A172 (cell line): ENCODE data around the gene MRPL20. TPM values are rescaled to one million over a fixed set of nuclear protein-coding genes. Genes with fewer than 3 reads are reported as not detected.
A peak's percentile ranks its signal among the peaks of the same experiment; 100 is the strongest.
"Not testable (repeated sequence)": the region's sequence is repeated elsewhere in the genome, so short reads cannot be mapped to it uniquely, and the experiment has no call there.

Experiments
- DNase-seq: peaks from one replicate; pipeline ENCODE4 v3.0.0-alpha.2; 2015; ENCODE audit warnings: low spot score
- total RNA-seq: library from RNA; depleted of rRNA; stranded (reverse); fragments of >200 nt; shearing (Covaris generic); gene quantifications from 2 replicates; pipeline ENCODE4 v1.2.3, GENCODE V29; 2014

Gene MRPL20
- total RNA-seq, 1 experiment from 2014 or later, result 151 TPM

DNA sequence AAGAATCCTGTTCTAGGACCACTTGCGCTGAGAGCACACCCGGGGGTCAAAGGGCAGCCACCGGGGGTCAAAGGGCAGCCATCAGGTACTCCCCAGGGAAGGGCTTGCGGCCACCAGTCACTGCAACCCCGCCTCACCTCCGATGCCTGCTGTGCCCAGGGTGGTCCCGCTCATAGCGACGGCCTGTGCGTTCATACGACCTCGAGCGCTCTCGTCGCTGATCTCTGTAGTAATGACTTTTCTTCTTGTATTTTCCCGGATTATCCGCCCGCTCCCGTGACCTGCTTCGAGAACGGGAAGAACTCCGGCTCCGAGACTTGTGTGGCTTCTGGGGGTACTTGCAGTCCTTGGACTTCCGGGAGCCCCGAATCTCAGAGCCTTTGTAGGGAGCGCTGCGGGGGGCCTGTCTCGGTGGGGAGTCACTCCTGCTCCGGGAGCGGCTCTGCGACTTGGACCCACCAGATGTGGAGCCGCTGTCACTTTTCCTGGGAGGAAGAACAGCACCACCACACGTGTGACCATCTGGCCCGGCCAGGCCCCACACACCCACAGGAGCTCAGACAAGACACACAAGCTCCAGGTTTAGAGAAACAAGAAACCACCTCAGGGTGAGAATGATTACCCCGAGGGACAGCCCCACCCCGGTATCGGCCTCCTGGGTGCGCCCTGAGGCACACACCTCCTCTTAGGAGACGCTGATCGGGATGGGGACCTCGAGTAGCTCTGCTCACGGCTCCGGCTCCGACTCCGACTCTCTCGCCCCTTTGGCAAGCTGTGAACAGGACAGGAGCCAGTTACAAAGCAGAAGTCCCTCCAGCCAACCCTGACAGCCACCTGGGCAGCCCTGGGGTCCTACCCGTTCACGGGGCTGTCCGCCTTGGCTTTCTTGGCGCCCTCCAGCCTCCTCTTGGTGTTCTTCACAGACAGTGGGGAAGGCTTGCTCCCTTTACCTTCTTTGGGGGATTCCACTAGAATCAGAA lies 19.7 kb downstream of the MRPL20 start:
- DNase-seq, result no peak

GRCh38 chr1:1385931-1386330 lies 21.2 kb downstream of the MRPL20 start:
- no peak for DNase-seq

GRCh38 chr1:1385339-1385738 lies 21.8 kb downstream of the MRPL20 start:
- DNase-seq, result not testable (repeated sequence)

DNA sequence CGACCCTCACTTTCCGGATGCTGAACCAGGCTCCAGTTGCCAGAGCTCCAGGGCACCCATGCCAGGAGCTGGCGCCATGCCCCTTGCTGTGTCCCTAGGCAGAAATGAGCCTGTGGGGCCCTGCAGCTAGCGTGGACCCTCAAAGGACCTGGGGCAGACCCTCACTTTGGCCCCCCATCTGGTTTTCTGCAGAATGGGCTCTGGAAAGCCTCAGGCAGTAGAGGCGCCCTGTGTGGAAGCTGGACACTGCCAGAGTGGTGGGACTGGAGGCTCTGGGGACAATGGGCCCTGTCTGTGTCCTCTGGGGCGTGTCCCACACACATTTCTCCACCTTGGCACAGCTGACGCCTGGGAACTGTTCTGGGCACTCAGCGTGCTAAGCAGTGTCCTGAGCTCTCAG lies 25.8 kb downstream of the MRPL20 start:
- no peak for DNase-seq

DNA sequence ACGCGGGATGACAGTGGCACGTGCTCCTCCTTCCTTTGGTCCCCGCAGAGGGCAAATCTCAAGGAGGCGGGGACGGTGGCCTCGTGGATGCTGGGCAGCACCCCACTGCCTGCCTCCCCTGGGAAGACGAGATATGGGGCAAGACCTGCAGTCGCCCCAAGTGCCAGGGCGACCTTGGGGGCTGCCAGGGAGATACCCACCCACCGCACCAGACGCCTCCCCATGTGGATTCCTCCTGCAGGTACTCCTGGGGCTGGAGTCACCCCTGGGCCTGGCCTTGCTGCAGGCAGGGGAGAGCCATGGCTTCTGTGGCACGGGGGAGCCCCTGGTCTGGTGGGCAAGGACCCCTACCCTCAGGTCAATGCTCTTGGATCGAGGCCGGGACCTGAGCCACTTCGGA lies 26.2 kb downstream of the MRPL20 start:
- no peak for DNase-seq

- no peak for DNase-seq
Observed at GRCh38 chr1:1377540-1378205, 29.4 kb downstream of the MRPL20 start.

- DNase-seq, result no peak
Observed at GRCh38 chr1:1376551-1377226, 30.4 kb downstream of the MRPL20 start.

DNA sequence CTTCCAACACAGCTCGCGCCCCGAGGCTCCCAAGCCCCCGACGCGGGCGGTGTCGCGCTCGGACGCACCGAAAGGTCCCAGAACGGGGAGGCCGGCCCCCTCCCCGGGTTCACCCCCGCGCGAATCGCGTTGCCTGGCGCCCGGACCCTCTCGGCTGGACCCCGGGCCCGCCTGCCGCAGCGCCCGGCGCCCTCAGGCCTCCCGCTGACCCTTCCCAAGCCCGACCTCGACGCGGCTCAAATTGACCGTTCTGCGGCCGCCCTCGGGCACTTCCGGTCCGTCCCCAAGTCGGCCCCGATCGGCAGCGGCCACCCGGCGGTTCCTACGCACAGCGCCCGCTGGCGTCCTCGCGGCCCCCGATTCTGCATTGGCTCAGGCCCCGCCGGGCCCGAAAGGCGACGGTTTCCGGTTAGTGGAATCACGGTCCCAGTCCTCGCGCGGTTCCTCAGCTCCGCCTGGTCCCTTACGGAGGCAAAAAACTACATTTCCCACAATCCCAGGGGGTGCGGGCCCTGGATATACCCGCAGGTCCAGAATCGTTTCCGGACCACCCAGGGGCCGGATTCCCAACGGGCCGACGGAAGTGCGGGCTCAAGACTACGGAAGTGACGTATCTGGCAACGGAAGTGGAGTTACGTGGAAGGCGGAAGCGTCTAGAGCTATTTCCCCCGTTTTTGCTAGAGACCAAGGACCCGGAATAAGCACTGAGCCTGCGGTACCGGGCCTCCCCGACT lies 32.0 kb downstream of the MRPL20 start, which contains the start of gene AURKAIP1:
Gene AURKAIP1 (minus strand): TSS at position 279 of the 734 bp plus-strand sequence. CDS start 451 bp downstream, outside the sequence.
- DNase-seq, result peak; percentile 95

DNA sequence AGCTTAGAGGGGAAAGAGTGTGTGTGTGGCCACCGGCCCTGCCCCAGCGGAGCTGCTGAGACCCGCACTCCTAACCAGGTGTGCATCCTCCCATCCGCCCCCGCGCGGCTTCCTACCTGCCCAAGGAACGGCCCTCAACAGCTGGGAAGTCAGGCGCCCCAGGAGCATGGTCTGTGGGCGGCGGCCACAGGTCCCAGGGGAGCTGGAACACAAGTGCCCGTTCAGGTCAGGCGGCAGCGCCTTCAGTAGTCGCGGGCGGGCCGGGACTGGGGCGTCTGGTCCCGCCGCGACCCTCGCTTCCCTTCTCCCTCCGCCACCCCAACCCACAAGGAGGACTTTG lies 32.5 kb downstream of the MRPL20 start:
- DNase-seq, result no peak

GRCh38 chr1:1373815-1374588 lies 33.1 kb downstream of the MRPL20 start:
- DNase-seq, result no peak

DNA sequence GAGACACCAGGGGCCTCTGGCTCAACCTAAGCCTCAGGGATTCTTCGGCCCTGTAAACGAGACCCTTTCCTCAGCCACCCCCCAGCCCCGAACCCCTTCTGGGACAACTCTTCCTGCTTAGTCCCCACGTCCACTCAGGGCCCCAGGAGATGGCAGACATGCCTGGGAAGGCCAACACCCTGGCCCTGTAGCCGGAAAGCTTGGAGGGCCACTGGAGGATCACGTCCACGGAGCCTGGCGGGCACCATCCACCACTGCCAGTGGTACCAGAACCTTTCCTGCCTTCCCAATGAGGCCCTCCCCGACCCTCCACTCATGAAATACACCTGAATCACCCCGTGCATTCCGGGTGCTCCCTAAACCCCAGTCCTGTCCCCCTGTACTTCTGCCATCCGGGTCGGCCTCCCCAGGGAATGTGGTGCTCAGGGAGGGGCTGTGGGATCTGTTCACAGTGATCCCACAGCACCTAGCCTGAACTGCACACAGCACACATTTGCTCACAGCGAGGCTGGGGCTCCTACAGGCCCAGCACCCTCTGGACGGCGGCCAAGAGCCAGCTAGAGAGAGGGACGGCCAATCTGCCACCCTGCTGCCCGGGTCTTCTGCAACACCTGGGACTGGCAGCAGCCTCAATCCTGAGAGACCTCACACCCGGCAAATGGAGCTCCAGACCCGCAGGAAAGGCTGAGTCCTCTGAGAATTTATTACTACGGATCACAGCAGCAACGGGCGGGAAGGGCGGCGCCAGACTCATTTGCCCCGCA lies 33.9 kb downstream of the MRPL20 start:
- DNase-seq, result no peak

DNA sequence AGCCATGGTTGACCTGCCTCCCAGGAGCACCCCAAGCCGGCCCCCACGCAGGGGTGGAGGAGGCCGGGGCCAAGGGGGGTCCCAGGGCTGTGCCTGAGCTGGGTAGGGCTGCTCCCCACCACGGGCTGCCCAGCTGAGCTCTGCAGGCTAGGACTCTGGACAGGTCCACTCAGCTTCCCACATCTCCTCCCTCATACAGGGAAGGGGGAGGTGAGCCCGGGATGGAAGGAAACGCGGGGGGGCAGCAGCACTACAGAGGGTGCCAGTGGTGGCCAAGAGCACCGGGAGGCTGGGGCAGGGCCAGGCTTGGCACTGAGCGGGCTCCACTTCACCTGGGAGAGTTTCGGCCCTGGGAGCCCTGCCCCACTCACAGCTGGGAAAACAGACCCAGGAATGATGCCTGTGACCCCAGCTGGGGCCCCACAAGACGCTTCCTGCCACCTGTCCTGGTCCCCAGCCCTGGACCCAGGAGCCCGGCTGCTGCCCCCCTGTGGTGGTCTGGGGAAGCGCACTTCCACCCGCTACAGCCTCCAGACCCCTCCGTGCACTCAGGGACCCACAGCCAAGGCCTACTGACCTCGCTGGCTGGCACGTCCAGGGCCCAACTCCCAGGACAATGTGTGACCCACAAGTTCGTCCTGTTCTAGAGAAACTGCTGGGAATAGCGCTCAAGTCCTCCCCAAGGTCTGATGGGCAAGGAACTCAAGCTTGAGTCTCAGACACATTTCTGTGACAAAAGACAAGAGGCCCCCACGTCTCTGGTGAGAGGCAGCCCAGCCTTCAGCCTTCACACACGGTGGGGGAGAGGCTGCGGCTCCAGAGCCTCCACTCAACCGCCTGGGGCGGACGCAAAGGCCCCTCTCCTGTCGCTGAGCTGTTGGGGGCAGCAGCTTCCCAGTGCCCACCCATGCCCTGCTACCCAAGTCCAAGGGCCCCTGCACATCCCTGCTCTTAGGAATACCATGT lies 35.1 kb downstream of the MRPL20 start:
- DNase-seq, result no peak

DNA sequence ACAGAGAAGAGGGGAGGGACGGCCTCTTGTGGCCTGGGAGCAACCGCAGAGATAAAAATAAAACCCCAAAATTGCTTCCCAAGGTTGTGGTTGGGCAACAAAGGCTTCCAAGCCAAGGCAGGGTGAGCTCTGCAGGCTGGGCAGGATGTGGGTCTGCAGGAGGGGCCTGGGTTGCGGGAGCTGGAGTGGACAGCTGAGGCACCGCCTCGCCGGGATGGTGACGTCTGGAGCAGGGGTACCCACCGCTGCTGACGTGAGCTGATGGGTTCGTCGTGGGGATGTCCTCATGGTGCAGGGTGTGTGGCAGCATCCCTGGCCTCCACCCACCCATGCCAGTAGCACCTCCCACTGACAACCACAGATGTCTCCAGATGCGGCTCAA lies 35.7 kb downstream of the MRPL20 start:
- DNase-seq, result no peak

DNA sequence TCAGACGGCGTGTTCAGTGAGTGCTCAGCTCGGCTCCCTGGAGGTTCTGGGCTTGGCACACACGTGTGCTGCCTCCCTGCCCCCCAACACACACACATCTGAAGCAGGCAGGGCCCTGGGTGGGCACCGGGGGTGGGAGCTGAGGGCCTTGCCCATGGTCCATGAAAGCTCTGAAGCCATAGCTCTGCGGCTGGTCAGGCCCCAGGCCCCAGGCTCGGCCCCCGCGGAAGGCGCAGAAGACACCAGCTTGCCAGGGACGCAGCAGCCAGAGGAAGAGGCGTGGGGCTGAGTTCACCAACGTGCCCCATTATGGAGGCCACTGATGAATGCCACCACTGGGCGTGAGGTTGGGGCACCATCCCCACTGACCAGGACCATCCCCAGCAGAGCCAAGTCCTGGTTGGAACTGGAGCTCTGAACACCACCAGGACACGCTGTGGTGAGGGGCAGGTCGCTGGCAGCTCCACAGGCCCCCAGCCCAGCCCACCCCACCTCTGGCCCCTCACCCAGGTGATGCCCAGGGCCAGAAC lies 36.3 kb downstream of the MRPL20 start:
- no peak for DNase-seq

GRCh38 chr1:1370094-1370493 lies 37.0 kb downstream of the MRPL20 start:
- DNase-seq, result not testable (repeated sequence)

GRCh38 chr1:1367315-1367714 lies 39.8 kb downstream of the MRPL20 start:
- DNase-seq, result no peak

DNA sequence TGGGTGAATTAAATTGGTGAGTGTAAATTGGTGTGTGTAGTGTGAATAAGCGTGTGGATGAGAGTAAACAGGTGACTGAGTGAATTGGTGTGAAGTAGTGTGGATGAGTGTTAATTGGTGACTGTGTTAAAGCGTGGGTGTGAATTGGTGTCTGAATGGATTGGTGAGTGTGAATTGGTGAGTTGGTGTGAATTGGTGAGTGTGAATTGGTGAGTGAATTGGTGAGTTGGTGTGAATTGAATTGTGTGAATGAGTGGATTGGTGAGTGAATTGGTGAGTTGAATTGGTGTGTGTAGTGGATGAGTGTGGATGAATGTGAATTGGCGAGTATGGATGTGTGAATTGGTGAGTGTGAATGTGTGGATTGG lies 40.4 kb downstream of the MRPL20 start:
- DNase-seq, result no peak

DNA sequence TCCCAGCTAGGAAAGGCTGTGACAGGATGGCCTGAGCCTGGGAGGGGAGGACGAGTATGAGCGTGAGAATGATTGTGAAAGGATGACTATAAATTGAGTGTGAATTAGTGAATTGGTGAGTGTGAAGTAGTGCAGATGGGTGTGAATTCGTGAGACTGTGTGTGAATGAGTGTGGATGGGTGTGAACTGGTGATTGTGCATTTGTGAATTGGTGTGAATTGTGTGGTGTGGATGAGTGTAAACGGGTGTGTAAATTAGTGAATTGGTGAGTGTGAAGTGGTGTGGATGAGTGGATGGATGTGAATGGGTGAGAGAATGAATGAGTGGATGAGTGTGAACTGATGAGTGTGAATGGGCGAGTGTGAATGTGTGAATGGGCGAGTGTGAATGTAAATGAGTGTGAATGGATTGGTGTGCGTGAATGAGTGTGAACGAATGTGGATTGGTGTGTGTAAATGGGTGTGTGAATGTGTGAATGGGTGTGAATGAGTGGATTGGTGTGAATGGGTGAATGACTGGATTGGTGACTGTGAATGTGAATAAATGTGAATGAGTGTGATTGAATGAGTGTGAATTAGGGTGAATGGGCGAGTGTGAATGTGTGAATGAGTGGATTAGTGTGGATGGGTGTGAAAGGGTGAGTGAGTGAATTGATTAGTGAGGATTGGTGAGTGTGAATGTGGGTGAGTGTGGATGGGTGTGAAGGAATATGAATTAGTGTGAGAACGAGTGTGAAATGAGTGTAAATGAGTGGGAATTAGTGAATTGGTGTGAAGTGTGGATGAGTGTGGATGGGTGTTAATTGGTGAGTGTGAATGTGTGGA lies 41.0 kb downstream of the MRPL20 start:
- DNase-seq, result no peak
